ENCODE data around the gene P2RX7.

The P2RX7 gene

GRCh38 chr12:121232977-121233627, 100.4 kb downstream of the P2RX7 start:
- no peak for DNase-seq

GRCh38 chr12:121233628-121234020, 100.9 kb downstream of the P2RX7 start:
- DNase-seq, result no peak

- DNase-seq, result no peak
These were observed 104.1 kb downstream of the P2RX7 start for GRCh38 chr12:121236776-121237175.

- no peak for DNase-seq
These were observed 104.7 kb downstream of the P2RX7 start for GRCh38 chr12:121237415-121237814.
